Sigmoid colon (tissue), 7 donors: ENCODE measurements around the gene CAPN5. TPM values are rescaled to one million over a fixed set of nuclear protein-coding genes. Genes with fewer than 3 reads are reported as not detected.

Experiments
- DNase-seq: peaks from one replicate; pipeline ENCODE4 v3.0.0-alpha.2; 2019
- H3K27ac ChIP-seq, 4 donors: fragments of 200-600 bp; sonication (generic); one replicate each; pipeline ENCODE4 v1.5.1; 2016 to 2019; ENCODE audit warnings: mild to moderate bottlenecking in 1 of 4
- H3K27me3 ChIP-seq, 3 donors: fragments of 200-600 bp; sonication (generic); one replicate each; pipeline ENCODE4 v1.5.1; 2019; ENCODE audit warnings: mild to moderate bottlenecking in 1 of 3
- H3K36me3 ChIP-seq, 4 donors: fragments of 200-600 bp; sonication (generic); one replicate each; pipeline ENCODE4 v1.5.1; 2016 to 2019
- H3K4me1 ChIP-seq, 4 donors: fragments of 200-600 bp; sonication (generic); one replicate each; pipeline ENCODE4 v1.5.1; 2017 to 2019
- H3K4me3 ChIP-seq, 4 donors: fragments of 200-600 bp; sonication (generic); one replicate each; pipeline ENCODE4 v1.5.1; 2017 to 2019; ENCODE audit warnings: mild to moderate bottlenecking in 2 of 4, moderate library complexity in 1 of 4
- H3K9me3 ChIP-seq, 4 donors: fragments of 200-600 bp in 3 of 4; sonication (generic) in 3 of 4; one replicate each; pipeline versions ENCODE4 v1.5.1 to v1.6.1; 2013 to 2019
- CTCF ChIP-seq, 4 experiments: fragments of 450-650 bp in 3 of 4; fragments of 200-600 bp in 1 of 4; IDR thresholded peaks; one replicate each; pipeline ENCODE4 v1.5.1; 2016 to 2019; ENCODE audit warnings: antibody characterized with exemption in 4 of 4, mild to moderate bottlenecking in 3 of 4, moderate library complexity in 2 of 4
- EP300 ChIP-seq, 4 donors: sonication (generic); formaldehyde crosslinking; IDR thresholded peaks; one replicate each; pipeline ENCODE4 v1.6.1; 2017; ENCODE audit warnings: antibody characterized with exemption in 4 of 4
- POLR2A ChIP-seq, 2 donors: fragments of 450-650 bp; IDR thresholded peaks; one replicate each; pipeline ENCODE4 v1.6.1; 2016; ENCODE audit warnings: antibody characterized with exemption in 2 of 2, mild to moderate bottlenecking in 2 of 2, moderate library complexity in 2 of 2
- POLR2AphosphoS5 ChIP-seq, 4 donors: sonication (generic); formaldehyde crosslinking; IDR thresholded peaks; one replicate each; pipeline ENCODE4 v1.6.1; 2017; ENCODE audit warnings: antibody characterized with exemption in 4 of 4
- WGBS, 2 donors: extraction: QIAGEN DNeasy Blood & Tissue Kit; methylation state at CpG; one replicate each; pipeline ENCODE4 v1.1.7; 2013; 5-methylcytosine and 5-hydroxymethylcytosine counted together
- intact Hi-C: fragments of 100-400 bp; cut with DNase I; formaldehyde crosslinking; loops from one replicate; pipeline ENCODE4 v1.15.1; 2023
- polyA plus RNA-seq, 3 donors: library from polyadenylated mRNA; stranded (reverse); fragments of 200-250 nt; gene quantifications; one replicate each; pipeline ENCODE4 v1.2.3, GENCODE V29; 2013
- total RNA-seq, 4 donors: library from RNA; depleted of rRNA; stranded (reverse); fragments of >200 nt; gene quantifications; one replicate each; pipeline ENCODE4 v1.1.0, GENCODE V29; 2016
- donor health status: healthy with polysubstance abuse.
- donor health status: Bipolar disorder and iron deficiency.
- donor health status: healthy.

Gene CAPN5
- total and polyA plus RNA-seq, 7 donors: 4.1 to 110 (median 12.5) TPM

GRCh38 chr11:77173494-77173893, 106.7 kb downstream of the CAPN5 start:
- no peak for TF ChIP-seq POLR2A (IDR thresholded peaks at IDR 0.05)
- no peak for TF ChIP-seq EP300 (IDR thresholded peaks at IDR 0.05)
- TF ChIP-seq POLR2AphosphoS5 (IDR thresholded peaks at IDR 0.05): no peak
- no peak for TF ChIP-seq CTCF (IDR thresholded peaks at IDR 0.05)

GRCh38 chr11:77174559-77174958, 107.8 kb downstream of the CAPN5 start:
- Histone ChIP-seq H3K4me1 (no peaks in the 10 kb centered on the region), H3K27me3 (no peaks in the 10 kb centered on the region), H3K9me3 (no peaks in the 10 kb centered on the region), H3K36me3 (no peaks in the 10 kb centered on the region), H3K4me3 (no peak overlapping the region), H3K27ac (no peak overlapping the region)
- no peak for DNase-seq
- TF ChIP-seq POLR2AphosphoS5 (IDR thresholded peaks at IDR 0.05): no peak
- no peak for TF ChIP-seq CTCF (IDR thresholded peaks at IDR 0.05)
- TF ChIP-seq EP300 (IDR thresholded peaks at IDR 0.05): no peak
- TF ChIP-seq POLR2A (IDR thresholded peaks at IDR 0.05): no peak
- 86 to 93% methylated on average over 16 of the region's 16 CpGs for WGBS, 2 donors
- intact Hi-C loops: no loop called here

More at GRCh38 chr11:77173494-77173893, 106.7 kb downstream of the CAPN5 start:
- no peaks in the 10 kb centered on the region for H3K36me3 ChIP-seq
- no peak for DNase-seq
- H3K9me3 ChIP-seq: no peaks in the 10 kb centered on the region
- intact Hi-C loops: no loop called here
- no peaks in the 10 kb centered on the region for H3K27me3 ChIP-seq
- H3K4me3 ChIP-seq: no peak overlapping the region
- H3K4me1 ChIP-seq: no peaks in the 10 kb centered on the region
- WGBS, 2 donors: 73 to 89% methylated on average over 10 of the region's 10 CpGs
- no peak overlapping the region for H3K27ac ChIP-seq

GRCh38 chr11:77175021-77175842, 108.5 kb downstream of the CAPN5 start:
- intact Hi-C loops: no loop called here
- 85 to 89% methylated on average over 15 of the region's 15 CpGs for WGBS, 2 donors
- Histone ChIP-seq H3K36me3 (no peaks in the 10 kb centered on the region), H3K4me1 (no peaks in the 10 kb centered on the region), H3K9me3 (no peaks in the 10 kb centered on the region), H3K27me3 (no peaks in the 10 kb centered on the region), H3K27ac (no peak overlapping the region), H3K4me3 (peak overlapping the region in 3 of 4 donors; percentile 1 to 18 (median 17))
- DNase-seq: peak; percentile 75
- no peak for TF ChIP-seq POLR2A (IDR thresholded peaks at IDR 0.05)
- no peak for TF ChIP-seq CTCF (IDR thresholded peaks at IDR 0.05)
- TF ChIP-seq EP300 (IDR thresholded peaks at IDR 0.05): no peak
- TF ChIP-seq POLR2AphosphoS5 (IDR thresholded peaks at IDR 0.05): no peak

Other genes starting within 250 kb of the CAPN5 start
- 10 to 100 TPM in 2 of 4 donors, 1 to 10 TPM in 2; 5.6 to 12.1 (median 10.4) TPM for gene ACER3, start 206.1 kb upstream of the CAPN5 start, total RNA-seq
- gene ACER3, start 206.1 kb upstream of the CAPN5 start, polyA plus RNA-seq: 10 to 100 TPM in 1 of 3 donors, 1 to 10 TPM in 2; 7.4 to 13.2 (median 9.1) TPM
- not detected for gene B3GNT6, start 32.6 kb upstream of the CAPN5 start, total RNA-seq
- gene B3GNT6, start 32.6 kb upstream of the CAPN5 start, polyA plus RNA-seq: 10 to 100 TPM; 14.4 to 29.7 (median 19.0) TPM
- 1 to 10 TPM in 1 of 4 donors, not detected in 3; 1.4 TPM for gene OMP, start 35.9 kb downstream of the CAPN5 start, total RNA-seq
- 1 to 10 TPM in 1 of 3 donors, not detected in 2; 4.5 TPM for gene OMP, start 35.9 kb downstream of the CAPN5 start, polyA plus RNA-seq
- gene MYO7A, start 61.3 kb downstream of the CAPN5 start, total RNA-seq: 10 to 100 TPM in 2 of 4 donors, 1 to 10 TPM in 2; 7.7 to 12.8 (median 9.7) TPM
- gene MYO7A, start 61.3 kb downstream of the CAPN5 start, polyA plus RNA-seq: 1 to 10 TPM; 1.8 to 3.6 (median 2.1) TPM
- gene GDPD4, start 234.7 kb downstream of the CAPN5 start, total RNA-seq: not detected
- not detected for gene GDPD4, start 234.7 kb downstream of the CAPN5 start, polyA plus RNA-seq